ENCODE results near the gene IPO9.
"Not testable (repeated sequence)": the region's sequence is repeated elsewhere in the genome, so short reads cannot be mapped to it uniquely, and the experiment has no call there.

IPO9 gene

GRCh38 chr1:201889090-201889968, 60.4 kb downstream of the IPO9 start:
- DNase-seq = no peak

- no peak for DNase-seq
Observed at GRCh38 chr1:201890223-201890622, 61.3 kb downstream of the IPO9 start.

GRCh38 chr1:201890806-201891450, 62.0 kb downstream of the IPO9 start:
- no peak for DNase-seq

- no peak for DNase-seq
Observed at GRCh38 chr1:201891451-201892045, 62.6 kb downstream of the IPO9 start.

GRCh38 chr1:201892211-201892610, 63.3 kb downstream of the IPO9 start:
- no peak for DNase-seq

- no peak for DNase-seq
Observed at GRCh38 chr1:201893431-201893830, 64.5 kb downstream of the IPO9 start.

GRCh38 chr1:201894343-201895119, 65.6 kb downstream of the IPO9 start:
- no peak for DNase-seq

GRCh38 chr1:201895120-201895665, 66.2 kb downstream of the IPO9 start:
- no peak for DNase-seq

GRCh38 chr1:201895913-201896807, 67.2 kb downstream of the IPO9 start:
- DNase-seq = peak; percentile 90

- DNase-seq = peak; percentile 84
Observed at GRCh38 chr1:201896951-201897391, 68.0 kb downstream of the IPO9 start.

GRCh38 chr1:201898240-201898894, 69.4 kb downstream of the IPO9 start:
- DNase-seq = no peak

GRCh38 chr1:201898992-201899391, 70.0 kb downstream of the IPO9 start:
- DNase-seq = no peak

GRCh38 chr1:201899683-201900429, 70.9 kb downstream of the IPO9 start:
- no peak for DNase-seq

- DNase-seq = no peak
Observed at GRCh38 chr1:201900476-201900875, 71.5 kb downstream of the IPO9 start.

GRCh38 chr1:201901036-201901435, 72.1 kb downstream of the IPO9 start:
- DNase-seq = not testable (repeated sequence)

GRCh38 chr1:201902198-201902597, 73.2 kb downstream of the IPO9 start:
- DNase-seq = peak; percentile 63

GRCh38 chr1:201903135-201903534, 74.2 kb downstream of the IPO9 start:
- DNase-seq = peak; percentile 72

GRCh38 chr1:201904579-201904978, 75.6 kb downstream of the IPO9 start:
- peak; percentile 99 for DNase-seq

- no peak for DNase-seq
Observed at GRCh38 chr1:201905234-201905890, 76.4 kb downstream of the IPO9 start.

GRCh38 chr1:201906336-201906735, 77.4 kb downstream of the IPO9 start:
- no peak for DNase-seq

All from fibroblast of upper back skin (primary cell).